HG02884 (cell line): Measurements from ENCODE around the gene CUTC.
"Not testable (repeated sequence)": the region's sequence is repeated elsewhere in the genome, so short reads cannot be mapped to it uniquely, and the experiment has no call there.

Experiments used
- ATAC-seq: cut with Tn5 transposase; IDR thresholded peaks from one replicate; pipeline ENCODE4 v1.9.1; 2021; ENCODE audit warnings: mild to moderate bottlenecking, moderate library complexity; ENCODE audit not compliant: unreplicated experiment

CUTC gene

GRCh38 chr10:99742254-99742653 is 10.2 kb downstream of the CUTC start:
- ATAC-seq = no peak

- no peak for ATAC-seq
Measured at GRCh38 chr10:99742701-99743100, 10.7 kb downstream of the CUTC start.

GRCh38 chr10:99743841-99744240 is 11.8 kb downstream of the CUTC start:
- no peak for ATAC-seq

GRCh38 chr10:99746166-99746565 is 14.1 kb downstream of the CUTC start:
- ATAC-seq = not testable (repeated sequence)

GRCh38 chr10:99748823-99749451 is 16.9 kb downstream of the CUTC start:
- no peak for ATAC-seq

GRCh38 chr10:99750641-99751040 is 18.6 kb downstream of the CUTC start:
- ATAC-seq = no peak

GRCh38 chr10:99754670-99755069 is 22.6 kb downstream of the CUTC start:
- no peak for ATAC-seq

- no peak for ATAC-seq
Measured at GRCh38 chr10:99756159-99756558, 24.1 kb downstream of the CUTC start.

GRCh38 chr10:99758211-99758891 is 26.3 kb downstream of the CUTC start:
- ATAC-seq = no peak

GRCh38 chr10:99760321-99760720 is 28.3 kb downstream of the CUTC start:
- no peak for ATAC-seq

- ATAC-seq = no peak
Measured at GRCh38 chr10:99761365-99761764, 29.3 kb downstream of the CUTC start.

GRCh38 chr10:99765672-99766301 is 33.8 kb downstream of the CUTC start:
- no peak for ATAC-seq

GRCh38 chr10:99766302-99766681 is 34.3 kb downstream of the CUTC start:
- no peak for ATAC-seq

GRCh38 chr10:99767901-99768300 is 35.9 kb downstream of the CUTC start:
- ATAC-seq = no peak

- ATAC-seq = no peak
Measured at GRCh38 chr10:99768556-99768955, 36.5 kb downstream of the CUTC start.

- no peak for ATAC-seq
Measured at GRCh38 chr10:99769706-99770105, 37.7 kb downstream of the CUTC start.

GRCh38 chr10:99770408-99771045 is 38.5 kb downstream of the CUTC start:
- no peak for ATAC-seq

GRCh38 chr10:99775850-99776249 is 43.8 kb downstream of the CUTC start:
- ATAC-seq = no peak

GRCh38 chr10:99777918-99778714 is 46.1 kb downstream of the CUTC start:
- no peak for ATAC-seq

- ATAC-seq = no peak
Measured at GRCh38 chr10:99779335-99779734, 47.3 kb downstream of the CUTC start.
